Hematopoietic multipotent progenitor cell treated with erythropoietin and hydrocortisone succinate and interleukin-3 and kit ligand, for 8 days (in vitro differentiated cells): ENCODE data around the gene MPHOSPH10.
"Not testable (repeated sequence)": the region's sequence is repeated elsewhere in the genome, so short reads cannot be mapped to it uniquely, and the experiment has no call there.

Source experiments
- DNase-seq: peaks from one replicate; pipeline ENCODE4 v3.0.0-alpha.2; 2015

MPHOSPH10 gene

GRCh38 chr2:71125506-71126294 lies 4.7 kb upstream of the MPHOSPH10 start:
- DNase-seq: no peak

DNA sequence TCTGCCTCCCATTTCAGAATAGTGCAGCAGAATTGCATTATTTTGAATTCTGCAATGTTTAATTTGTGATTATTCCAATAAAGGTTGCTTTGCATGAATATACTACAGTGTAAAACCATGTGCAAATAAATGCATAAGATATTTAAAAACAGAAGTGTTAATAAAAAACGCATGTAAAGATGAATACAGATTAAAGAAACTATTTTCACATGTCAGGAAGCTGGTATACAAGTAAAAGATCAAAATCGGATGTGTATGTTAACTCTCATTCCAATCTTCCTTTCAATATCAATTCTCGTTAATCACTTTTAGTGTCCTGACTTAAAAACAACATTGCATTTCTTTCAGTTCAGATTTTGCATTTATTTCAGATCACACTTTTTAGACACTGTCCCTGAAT lies 3.5 kb upstream of the MPHOSPH10 start:
- DNase-seq: no peak

DNA sequence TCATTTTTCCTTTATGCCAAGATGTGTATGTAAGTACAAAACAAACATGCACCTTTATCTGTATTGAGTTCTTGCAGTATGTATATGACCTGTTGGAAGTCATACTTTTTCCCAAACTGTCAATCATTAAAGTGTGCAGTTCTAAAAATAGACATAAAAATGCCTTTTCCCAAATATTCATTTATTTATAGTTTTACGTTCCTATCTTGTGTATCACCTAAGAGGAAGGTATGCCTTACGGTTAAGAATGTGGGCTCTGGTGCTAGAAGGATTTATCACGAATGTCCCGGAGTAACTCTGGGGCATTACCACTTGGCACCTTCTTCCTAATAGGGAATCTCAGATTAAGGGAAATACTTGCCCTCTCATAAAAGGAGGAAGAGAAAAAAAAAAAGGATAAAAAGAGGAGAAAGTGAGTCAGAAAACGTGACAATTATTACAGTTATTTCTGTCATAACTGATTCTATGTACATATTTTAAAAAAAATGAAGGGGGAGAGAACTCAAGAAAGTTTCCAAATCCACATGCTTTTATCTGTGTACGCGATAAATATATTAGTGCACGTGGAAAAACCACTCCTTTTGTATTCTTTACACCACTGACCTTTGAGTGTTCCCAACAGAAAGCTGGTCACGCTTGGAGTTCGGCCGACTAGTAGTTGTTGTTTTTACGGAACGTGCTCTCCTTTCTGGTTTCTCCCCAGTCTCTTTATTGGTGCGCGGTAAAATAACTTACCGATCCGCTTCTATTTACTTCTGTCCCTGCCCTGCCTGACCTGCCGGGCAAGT lies 1.1 kb upstream of the MPHOSPH10 start:
- DNase-seq: peak; percentile 35

DNA sequence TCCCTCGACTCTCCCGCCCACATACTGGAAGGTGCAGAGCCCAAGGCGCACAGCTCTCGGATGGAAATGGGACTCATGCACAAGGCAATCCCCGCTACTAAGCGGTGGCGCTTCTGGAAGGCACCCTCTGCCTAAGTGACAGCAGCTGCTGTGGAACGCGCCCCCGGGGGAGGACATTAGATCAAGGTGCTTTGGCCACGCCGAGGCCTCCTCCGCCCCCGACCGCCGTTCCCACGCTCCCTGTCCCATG lies 607 bp upstream of the MPHOSPH10 start:
- DNase-seq: no peak

DNA sequence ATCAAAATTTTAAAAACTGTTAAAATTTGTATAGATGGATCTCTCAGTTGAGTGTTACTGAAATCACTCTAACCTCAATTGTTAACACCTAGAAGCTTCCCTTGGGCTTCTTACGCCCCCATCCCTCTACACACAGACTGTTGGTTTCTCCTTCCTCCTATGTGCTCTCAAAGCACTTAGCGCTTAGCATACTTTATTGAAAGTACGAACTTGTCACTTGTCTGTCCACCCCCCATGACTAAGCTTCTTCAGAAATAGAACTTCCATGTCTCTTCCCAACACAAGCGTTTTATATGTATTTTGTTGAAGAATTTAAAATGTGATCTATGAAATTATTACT lies 441 bp downstream of the MPHOSPH10 start:
- peak; percentile 56 for DNase-seq

DNA sequence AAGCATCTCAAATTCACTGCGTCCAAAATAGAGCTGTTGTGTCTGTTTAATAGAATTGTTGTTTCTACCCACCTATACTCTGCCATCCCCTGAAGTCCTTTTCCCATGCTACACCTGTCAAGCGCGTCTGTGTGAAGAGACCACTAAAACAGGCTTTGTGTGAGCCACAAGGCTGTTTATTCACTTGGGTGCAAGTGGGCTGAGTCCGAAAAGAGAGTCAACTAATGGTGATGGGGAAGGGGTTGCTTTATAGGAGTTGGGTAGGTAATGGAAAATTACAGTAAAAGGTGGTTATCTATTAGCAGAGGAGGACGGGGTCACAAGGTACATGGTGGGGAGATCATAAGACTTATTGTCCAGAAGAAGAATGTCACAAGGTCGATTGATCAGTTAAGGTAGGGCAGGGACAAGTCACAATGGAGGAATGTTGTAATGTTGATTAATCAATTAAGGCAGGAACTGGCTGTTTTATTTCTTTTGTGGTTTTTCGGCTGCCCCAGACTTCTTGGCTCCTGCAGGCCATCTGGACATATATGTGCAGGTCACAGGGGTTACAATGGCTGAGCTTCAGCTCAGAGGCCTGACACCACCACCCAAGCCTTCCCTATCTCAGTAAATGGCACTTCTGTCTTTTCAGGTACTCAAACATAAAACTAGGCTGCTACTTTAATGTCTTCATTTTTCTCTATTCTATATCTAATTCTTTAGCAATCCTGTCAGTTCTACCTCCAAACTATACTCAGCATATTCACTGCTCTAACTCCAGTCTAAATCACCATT lies 1.1 kb downstream of the MPHOSPH10 start:
- DNase-seq: not testable (repeated sequence)

DNA sequence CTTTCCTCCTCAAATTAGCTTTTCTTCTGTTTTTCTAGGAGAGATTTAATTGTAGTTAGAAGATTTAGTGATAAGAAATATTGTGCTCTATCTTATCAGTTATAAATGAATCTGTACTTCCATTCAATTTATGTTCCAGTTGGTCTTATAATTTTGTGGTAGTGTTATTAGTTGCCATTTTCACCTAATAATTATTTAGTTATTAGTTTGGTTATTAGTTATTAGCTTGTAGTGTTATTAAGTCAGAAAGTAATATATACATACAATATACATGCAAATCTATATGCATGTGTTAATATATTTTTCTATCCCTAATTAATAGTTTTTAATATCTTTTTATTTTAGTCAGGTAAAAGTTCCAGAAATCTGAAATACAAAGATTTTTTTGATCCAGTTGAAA lies 3.2 kb downstream of the MPHOSPH10 start:
- no peak for DNase-seq

DNA sequence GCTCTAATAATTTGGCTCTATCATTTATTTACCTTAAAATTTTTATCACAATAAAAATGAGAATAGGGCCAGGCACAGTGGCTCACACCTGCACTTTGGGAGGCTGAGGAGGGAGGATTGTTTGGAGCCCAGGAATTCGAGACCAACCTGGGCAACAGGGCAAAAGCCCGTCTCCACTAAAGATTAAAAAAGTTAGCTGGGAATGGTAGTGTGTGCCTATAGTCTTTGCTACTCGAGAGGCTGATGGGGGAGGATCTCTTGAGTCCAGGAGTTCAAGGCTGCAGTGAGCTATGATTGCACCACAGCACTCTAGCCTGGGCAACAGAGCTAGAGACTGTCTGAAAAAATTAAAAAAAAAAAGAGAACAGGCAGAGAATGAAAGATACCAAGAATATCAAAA lies 5.7 kb downstream of the MPHOSPH10 start:
- no peak for DNase-seq

DNA sequence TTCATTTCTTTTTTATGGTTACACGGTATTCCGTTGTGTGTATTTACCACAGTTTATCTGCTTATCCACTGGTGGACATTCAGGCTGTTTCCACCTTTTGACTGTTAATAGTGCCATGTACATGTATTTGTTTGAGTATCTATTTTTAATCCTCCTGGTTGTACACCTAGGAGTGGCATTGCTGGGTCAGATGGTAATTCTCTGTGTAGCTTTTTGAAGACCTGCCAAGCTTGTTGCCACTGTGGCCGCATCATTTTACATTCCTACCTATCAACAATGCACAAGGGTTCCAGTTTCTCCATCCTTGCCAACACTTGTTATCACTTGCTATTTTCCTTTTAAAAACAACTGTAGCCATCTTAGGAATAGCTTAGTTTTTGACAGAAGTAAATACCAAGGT lies 13.3 kb downstream of the MPHOSPH10 start:
- DNase-seq: no peak

DNA sequence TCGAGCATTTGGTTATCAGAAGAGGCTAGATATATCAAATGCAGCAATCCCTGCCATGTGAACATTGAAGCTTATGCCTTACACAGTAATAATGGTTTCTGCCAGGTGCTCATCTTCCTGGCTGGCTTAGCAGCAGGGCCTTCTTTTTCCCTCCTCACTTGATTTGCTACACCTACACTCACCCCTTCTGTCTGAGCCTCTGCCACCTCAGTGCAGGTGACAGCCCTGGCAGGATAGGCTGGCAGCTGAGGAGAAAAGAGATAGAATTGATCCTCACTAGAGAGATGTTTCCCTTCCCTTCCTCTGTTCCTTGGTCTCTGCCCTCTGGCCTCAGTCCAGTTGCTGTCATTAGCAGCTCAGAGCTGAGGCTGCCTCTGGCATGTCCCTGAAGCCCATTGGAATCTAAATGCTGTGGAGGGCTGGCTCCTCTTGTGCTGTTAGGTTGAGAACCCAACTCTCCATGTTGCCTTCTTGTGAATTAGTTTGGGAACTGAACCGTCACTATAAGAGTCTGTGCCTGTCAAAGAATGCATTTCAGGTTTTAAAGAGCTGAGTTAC lies 18.2 kb downstream of the MPHOSPH10 start:
- DNase-seq: no peak

- no peak for DNase-seq
Observed at GRCh38 chr2:71150082-71150816, 19.8 kb downstream of the MPHOSPH10 start.

GRCh38 chr2:71151620-71152019 lies 21.2 kb downstream of the MPHOSPH10 start:
- DNase-seq: no peak

- no peak for DNase-seq
Observed at GRCh38 chr2:71153585-71154224, 23.3 kb downstream of the MPHOSPH10 start.

GRCh38 chr2:71154279-71154678 lies 23.8 kb downstream of the MPHOSPH10 start:
- DNase-seq: no peak

DNA sequence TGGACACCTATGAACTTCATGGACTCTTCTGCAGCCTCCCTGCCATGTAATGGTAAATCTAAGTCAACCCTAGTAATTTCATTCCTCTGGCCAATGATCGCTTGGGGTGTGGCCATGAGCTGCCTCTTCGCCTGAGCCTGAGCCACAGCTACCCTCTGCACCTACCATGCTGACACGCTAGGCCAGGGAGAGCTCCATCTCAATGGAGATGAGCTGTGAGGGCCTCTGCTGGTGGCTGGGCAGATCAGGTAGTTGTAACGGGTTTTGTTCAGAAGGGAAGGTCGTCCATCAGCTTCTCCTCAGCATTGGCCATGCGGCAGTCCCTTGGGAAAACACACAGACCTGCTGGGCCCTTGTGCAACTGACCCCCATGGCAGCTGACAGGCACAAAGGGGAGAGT lies 24.4 kb downstream of the MPHOSPH10 start:
- DNase-seq: peak; percentile 38

DNA sequence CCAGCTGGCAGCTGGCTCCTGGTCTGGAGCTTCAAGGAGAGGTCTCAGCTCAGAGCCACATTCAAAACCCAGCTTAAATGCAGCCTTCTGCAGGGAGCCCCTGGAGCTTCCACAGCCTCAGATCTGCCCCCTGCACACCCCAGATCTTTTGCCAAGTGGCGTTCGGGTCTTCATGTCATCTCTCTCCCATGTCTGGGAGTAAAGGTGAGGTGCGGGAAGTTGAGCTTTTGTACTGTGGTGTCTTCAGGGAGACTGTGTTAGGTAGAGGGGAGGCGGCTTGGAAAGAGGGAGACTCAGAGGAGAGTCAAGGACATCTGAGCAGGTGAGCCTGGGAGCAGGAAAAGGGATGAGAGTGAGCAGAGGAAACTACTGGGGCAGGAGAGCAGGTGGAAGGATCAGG lies 25.4 kb downstream of the MPHOSPH10 start:
- DNase-seq: no peak

DNA sequence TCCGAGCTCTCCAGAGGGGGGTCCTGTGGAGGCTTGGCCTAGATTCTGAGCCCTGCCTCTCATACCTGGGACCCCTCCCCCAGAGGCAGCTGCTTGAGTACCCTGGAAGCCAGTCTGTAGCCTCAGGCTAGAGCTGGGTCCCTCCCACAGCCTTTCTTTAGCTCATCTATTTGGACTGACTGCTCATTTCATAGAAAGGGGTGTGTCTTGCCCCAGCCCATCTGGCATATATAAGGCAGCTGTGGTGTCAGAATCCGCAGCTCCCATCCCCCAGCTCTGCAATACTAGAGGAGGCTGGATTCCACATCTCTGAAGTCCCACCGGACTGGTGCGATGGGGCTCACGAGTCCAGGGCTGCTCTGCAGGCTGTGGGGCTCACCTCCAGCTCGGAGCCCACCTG lies 26.1 kb downstream of the MPHOSPH10 start:
- DNase-seq: no peak

DNA sequence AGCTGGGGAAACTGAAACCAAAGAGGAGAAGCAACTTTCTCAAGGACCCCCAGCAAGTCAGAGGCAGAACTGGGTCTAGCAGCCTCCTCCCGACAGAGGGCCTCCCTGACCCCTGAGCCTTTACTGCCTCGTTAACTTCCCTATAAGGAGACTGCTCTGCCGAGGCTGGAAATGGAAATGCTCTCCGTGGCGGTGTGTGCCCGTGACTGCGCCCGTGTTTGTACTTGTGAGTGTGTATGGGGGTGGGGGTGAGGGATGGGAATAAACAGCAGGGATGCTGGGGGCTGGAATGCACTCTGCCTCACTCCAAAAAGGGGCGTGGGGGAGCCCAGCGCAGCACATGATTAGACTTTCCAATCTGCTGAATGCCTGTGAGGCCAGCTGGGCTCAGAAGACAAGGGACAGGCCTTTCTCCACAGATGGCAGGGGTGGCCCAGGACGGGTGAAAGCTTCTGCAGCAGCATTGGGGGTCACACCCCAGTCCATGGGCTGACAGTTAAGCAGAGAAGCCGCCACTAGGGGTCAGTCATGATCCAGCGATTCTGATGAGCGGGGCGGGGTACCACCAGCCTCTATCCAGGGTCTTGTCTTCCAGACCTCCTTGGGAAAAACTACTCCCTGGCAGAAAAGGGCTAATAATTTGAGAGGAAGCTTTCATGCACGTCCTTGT lies 26.8 kb downstream of the MPHOSPH10 start:
- peak; percentile 68 for DNase-seq

DNA sequence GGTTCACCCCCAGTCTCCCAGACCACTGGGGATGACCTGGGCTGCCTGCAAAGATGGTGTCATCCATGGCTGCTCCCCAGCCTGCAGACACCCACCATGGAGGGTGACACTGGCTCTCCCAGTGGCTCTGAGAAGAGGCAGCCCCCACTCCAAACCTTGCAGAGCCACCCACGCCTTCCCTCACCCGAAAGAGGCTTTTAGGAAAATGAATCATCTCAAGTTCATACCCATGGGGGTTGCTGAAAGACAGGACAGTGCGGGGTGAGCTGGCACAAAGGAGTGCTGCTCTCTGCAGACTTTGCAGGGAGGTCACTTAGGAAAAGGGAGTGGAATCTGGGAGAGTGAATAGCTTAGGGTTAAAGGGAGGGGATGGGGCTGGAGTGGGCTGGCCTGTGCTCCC lies 36.4 kb downstream of the MPHOSPH10 start:
- DNase-seq: no peak

DNA sequence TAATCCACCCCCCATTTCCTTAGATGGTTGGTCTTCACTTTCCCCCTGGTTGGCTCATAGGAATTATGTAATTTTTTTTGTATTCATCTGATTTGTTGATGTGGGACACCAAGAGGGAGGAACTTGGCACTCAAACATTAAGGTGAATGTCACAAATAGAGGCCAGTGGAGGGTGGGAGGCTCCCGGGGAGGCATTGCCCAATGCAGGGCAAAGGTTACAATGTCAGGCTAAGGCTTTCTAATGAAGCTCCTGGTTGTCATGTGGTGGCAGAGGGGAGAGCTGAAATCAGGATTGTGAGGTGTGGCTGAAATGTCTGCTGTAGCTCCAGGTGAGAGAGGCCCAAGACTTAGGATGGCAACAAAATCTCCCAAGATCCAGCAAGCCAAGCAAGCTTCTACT lies 42.7 kb downstream of the MPHOSPH10 start:
- DNase-seq: no peak

DNA sequence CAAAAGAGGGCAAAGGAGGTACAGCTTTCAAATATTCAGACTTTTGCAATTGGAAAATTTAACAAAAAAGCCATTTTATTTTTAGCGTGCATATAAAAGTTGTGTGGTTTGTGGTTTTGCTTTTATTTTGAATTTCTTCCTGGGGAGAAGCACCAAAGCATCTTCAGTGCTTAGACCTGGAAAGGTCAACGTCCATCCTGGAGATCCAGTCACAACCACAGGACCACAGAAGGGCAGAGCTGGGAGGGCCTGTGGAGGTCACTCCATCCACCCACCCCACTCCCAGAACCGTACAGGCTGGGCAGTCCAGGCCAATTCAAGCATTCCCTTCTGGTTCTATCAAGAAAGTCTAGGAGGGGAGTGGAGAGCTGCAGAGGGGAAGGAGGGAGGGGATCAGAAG lies 43.8 kb downstream of the MPHOSPH10 start:
- DNase-seq: no peak

- DNase-seq: not testable (repeated sequence)
Observed at GRCh38 chr2:71178836-71179235, 48.4 kb downstream of the MPHOSPH10 start.
